ENCODE results near the gene CNGA2. TPM values are rescaled to one million over a fixed set of nuclear protein-coding genes. Genes with fewer than 3 reads are reported as not detected.

Gene CNGA2
- total and polyA plus RNA-seq, 10 of the 15 experiments (the other 5 are each of a cell fraction or from before 2014, with no cell fraction given): not detected

GRCh38 chrX:151722241-151722846, 12.2 kb upstream of the CNGA2 start:
- TF ChIP-seq RAD21 (IDR thresholded peaks at IDR 0.05; ENCODE audit: insufficient read depth, low read depth, low read length) (no peak), ZBTB40 (IDR thresholded peaks at IDR 0.05; ENCODE audit: borderline replicate concordance) (no peak), CTCF (IDR thresholded peaks at IDR 0.05 in 2 of 3, conservative IDR thresholded peaks at IDR 0.05 in 1 of 3; ENCODE audit: control insufficient read depth in 2 of 3, extremely low read depth in 1 of 3, insufficient read depth in 1 of 3, low read depth in 3 of 3, low read length in 3 of 3) (peak in 2 of 3 experiments; percentile 24 to 34; a peak in 3 of 6 replicates), SIX5 (IDR thresholded peaks at IDR 0.05; ENCODE audit: low read depth, low read length, severe bottlenecking) (no peak), SMC3 (IDR thresholded peaks at IDR 0.05; ENCODE audit: borderline replicate concordance, low read length) (peak; percentile 20; the same call in 1 of the 2 replicates), MYC (IDR thresholded peaks at IDR 0.05; ENCODE audit: insufficient read depth, insufficient read length, insufficient replicate concordance, low read length, severe bottlenecking) (no peak), ETV6 (conservative IDR thresholded peaks at IDR 0.05 in 1 of 2, IDR thresholded peaks at IDR 0.05 in 1 of 2; ENCODE audit: borderline replicate concordance in 1 of 2, low read depth in 1 of 2) (no peak), ZNF622 (IDR thresholded peaks at IDR 0.05) (no peak), TCF3 (IDR thresholded peaks at IDR 0.05; ENCODE audit: borderline replicate concordance, insufficient read depth, low read depth, low read length) (no peak)
- no peak overlapping the region for H3K4me3 ChIP-seq
- CTCF ChIA-PET: no interaction called here
- 46% methylated on average over 23 of the region's 24 CpGs for WGBS (ENCODE audit: insufficient coverage, insufficient replicate concordance, low lambda C conversion rate, missing lambda C conversion rate)
- POLR2A ChIA-PET: no interaction called here
- SMC1A ChIA-PET (ENCODE audit: uncharacterized antibody, unreplicated experiment): no interaction called here
- H3K9ac ChIP-seq (ENCODE audit: control insufficient read depth, insufficient read depth, low read length): no peak overlapping the region
- no TSS peak for BruUV-seq (replicated peaks)
- no peaks in the 10 kb centered on the region for H3K36me3 ChIP-seq (ENCODE audit: control insufficient read depth in 2 of 2, insufficient read depth in 2 of 2, low read length in 1 of 2)
- H2AFZ ChIP-seq (ENCODE audit: control insufficient read depth, low read depth, low read length): no peak overlapping the region
- no peak for DNase-seq (ENCODE audit: low read depth, low spot score)
- H3K27me3 ChIP-seq (replicated peaks in 1 of 2; ENCODE audit: control insufficient read depth in 2 of 2, insufficient read depth in 2 of 2, low read length in 1 of 2): no peaks in the 10 kb centered on the region
- no peak overlapping the region for H3K27ac ChIP-seq (ENCODE audit: control insufficient read depth, insufficient read depth)
- RAD21 ChIA-PET (ENCODE audit: unreplicated experiment): no interaction called here
- intact Hi-C loops (cut with micrococcal nuclease; ENCODE audit: unreplicated experiment): no loop called here
- no peaks in the 10 kb centered on the region for H3K79me2 ChIP-seq (ENCODE audit: control insufficient read depth, insufficient read depth, low read length)
- H3K9me3 ChIP-seq (replicated peaks; ENCODE audit: control insufficient read depth, insufficient read depth, low read length): no peaks in the 10 kb centered on the region
- H3K4me2 ChIP-seq (ENCODE audit: control insufficient read depth, insufficient read depth): no peak overlapping the region
- peak; percentile 63 for ATAC-seq
- FAIRE-seq: no peak
- H4K20me1 ChIP-seq (ENCODE audit: control insufficient read depth, insufficient read depth): no peaks in the 10 kb centered on the region
- H3K4me1 ChIP-seq (ENCODE audit: control insufficient read depth, insufficient read depth, low read length): no peaks in the 10 kb centered on the region
- in situ Hi-C loops (cut with MboI): no loop called here

All from GM12878 (cell line).